PC-3 (cell line): Measurements from ENCODE around the gene IRGC.

Experiments used
- CTCF ChIP-seq: fragments of 300-600 bp; sonication (generic); conservative IDR thresholded peaks from 2 replicates; pipeline ENCODE4 v1.5.1; 2017; ENCODE audit warnings: antibody characterized with exemption, low read depth, mild to moderate bottlenecking, low read length
- EZH2 ChIP-seq: fragments of 300-600 bp; sonication (generic); IDR thresholded peaks from one replicate; pipeline ENCODE4 v1.6.1; 2017; ENCODE audit warnings: antibody characterized with exemption, mild to moderate bottlenecking, low read length; ENCODE audit not compliant: unreplicated experiment
- EZH2phosphoT487 ChIP-seq: fragments of 300-600 bp; sonication (generic); IDR thresholded peaks from 2 replicates; pipeline ENCODE4 v1.6.1; 2018; ENCODE audit warnings: mild to moderate bottlenecking, antibody characterized with exemption, low read length, borderline replicate concordance

GRCh38 chr19:43765109-43765876 is 49.4 kb downstream of the IRGC start:
- TF ChIP-seq CTCF (no peak), EZH2 (no peak), EZH2phosphoT487 (no peak)
